ENCODE measurements around the gene GDPD5.
A peak's percentile ranks its signal among the peaks of the same experiment; 100 is the strongest.
"Not testable (repeated sequence)": the region's sequence is repeated elsewhere in the genome, so short reads cannot be mapped to it uniquely, and the experiment has no call there.

GDPD5 gene

GRCh38 chr11:75420224-75421034 is 105.3 kb downstream of the GDPD5 start:
- Histone ChIP-seq H3K36me3 (ENCODE audit: control insufficient read depth in 1 of 2, insufficient read depth in 2 of 2, low read depth in 1 of 2, low read length in 2 of 2) (peaks cover 40 to 55% of the 10 kb centered on the region in 2 experiments), H4K8ac (ENCODE audit: low read length) (no peak overlapping the region), H3K14ac (ENCODE audit: low read length in 2 of 2) (peak overlapping the region in 1 of 2 experiments; percentile 85), H3K4me2 (ENCODE audit: low read length, poor library complexity, severe bottlenecking) (no peak overlapping the region), H3K4ac (ENCODE audit: low read depth in 1 of 2, low read length in 2 of 2) (no peak overlapping the region), H2BK12ac (ENCODE audit: low read length in 2 of 2) (peak overlapping the region in 1 of 2 experiments; percentile 64), H2AK5ac (ENCODE audit: low read length, severe bottlenecking) (peak overlapping the region; percentile 39), H2BK120ac (ENCODE audit: low read depth, low read length) (no peak overlapping the region), H3K4me3 (ENCODE audit: insufficient read depth in 1 of 2, low read depth in 1 of 2, low read length in 2 of 2) (no peak overlapping the region), H3K23ac (ENCODE audit: low read length in 2 of 2) (peak overlapping the region in 1 of 2 experiments; percentile 68), H3K27ac (ENCODE audit: low read length, poor library complexity, severe bottlenecking) (no peak overlapping the region), H3K18ac (ENCODE audit: low read depth in 1 of 2, low read length in 2 of 2) (peak overlapping the region in 1 of 2 experiments; percentile 42), H2BK5ac (ENCODE audit: low read depth, low read length, poor library complexity, severe bottlenecking) (no peak overlapping the region), H2AFZ (ENCODE audit: low read depth, low read length) (no peak overlapping the region), H3K4me1 (ENCODE audit: control insufficient read depth, insufficient read depth, low read depth, low read length) (peaks cover 11% of the 10 kb centered on the region), H4K91ac (ENCODE audit: low read length) (no peak overlapping the region), H2BK15ac (ENCODE audit: low read depth, poor library complexity, severe bottlenecking) (no peak overlapping the region), H3K9ac (ENCODE audit: low read length) (no peak overlapping the region), H3K9me3 (ENCODE audit: control insufficient read depth, low read length) (no peaks in the 10 kb centered on the region), H3K27me3 (ENCODE audit: control insufficient read depth in 1 of 2, insufficient read depth in 1 of 2, low read length in 2 of 2) (no peaks in the 10 kb centered on the region), H3K79me1 (replicated peaks; ENCODE audit: low read length, poor library complexity, severe bottlenecking) (peaks cover 19% of the 10 kb centered on the region)
- DNase-seq, result no peak
- 93% methylated on average over 14 of the region's 14 CpGs for WGBS

GRCh38 chr11:75413864-75414263 is 111.9 kb downstream of the GDPD5 start:
- Histone ChIP-seq H3K9me3 (ENCODE audit: control insufficient read depth, low read length) (no peaks in the 10 kb centered on the region), H3K36me3 (ENCODE audit: control insufficient read depth in 1 of 2, insufficient read depth in 2 of 2, low read depth in 1 of 2, low read length in 2 of 2) (peaks cover 42 to 54% of the 10 kb centered on the region in 2 experiments)

GRCh38 chr11:75413146-75413545 is 112.6 kb downstream of the GDPD5 start:
- not testable (repeated sequence) for H2BK5ac ChIP-seq (ENCODE audit: low read depth, low read length, poor library complexity, severe bottlenecking); H4K8ac ChIP-seq (ENCODE audit: low read length); H2BK120ac ChIP-seq (ENCODE audit: low read depth, low read length); H2AFZ ChIP-seq (ENCODE audit: low read depth, low read length); DNase-seq; H4K91ac ChIP-seq (ENCODE audit: low read length); H2BK15ac ChIP-seq (ENCODE audit: low read depth, poor library complexity, severe bottlenecking); H3K18ac ChIP-seq (ENCODE audit: low read depth in 1 of 2, low read length in 2 of 2); H3K27me3 ChIP-seq (ENCODE audit: control insufficient read depth in 1 of 2, insufficient read depth in 1 of 2, low read length in 2 of 2); H3K23ac ChIP-seq (ENCODE audit: low read length in 2 of 2); H3K4me1 ChIP-seq (ENCODE audit: control insufficient read depth, insufficient read depth, low read depth, low read length); H3K27ac ChIP-seq (ENCODE audit: low read length, poor library complexity, severe bottlenecking); H3K4me2 ChIP-seq (ENCODE audit: low read length, poor library complexity, severe bottlenecking); H3K4ac ChIP-seq (ENCODE audit: low read depth in 1 of 2, low read length in 2 of 2); H3K4me3 ChIP-seq (ENCODE audit: insufficient read depth in 1 of 2, low read depth in 1 of 2, low read length in 2 of 2); H2AK5ac ChIP-seq (ENCODE audit: low read length, severe bottlenecking); H3K14ac ChIP-seq (ENCODE audit: low read length in 2 of 2); H2BK12ac ChIP-seq (ENCODE audit: low read length in 2 of 2); H3K9ac ChIP-seq (ENCODE audit: low read length); H3K9me3 ChIP-seq (ENCODE audit: control insufficient read depth, low read length)
- H3K36me3 ChIP-seq (ENCODE audit: control insufficient read depth in 1 of 2, insufficient read depth in 2 of 2, low read depth in 1 of 2, low read length in 2 of 2), result peaks cover 50 to 55% of the 10 kb centered on the region in 2 experiments
- WGBS, result 98% methylated on average over 9 of the region's 10 CpGs
- peaks cover 23% of the 10 kb centered on the region for H3K79me1 ChIP-seq (replicated peaks; ENCODE audit: low read length, poor library complexity, severe bottlenecking)

More at GRCh38 chr11:75413864-75414263, 111.9 kb downstream of the GDPD5 start:
- DNase-seq, result no peak
- H3K14ac ChIP-seq (ENCODE audit: low read length in 2 of 2), result no peak overlapping the region
- no peaks in the 10 kb centered on the region for H3K27me3 ChIP-seq (ENCODE audit: control insufficient read depth in 1 of 2, insufficient read depth in 1 of 2, low read length in 2 of 2)
- no peak overlapping the region for H3K27ac ChIP-seq (ENCODE audit: low read length, poor library complexity, severe bottlenecking)
- 84% methylated on average over 2 of the region's 2 CpGs for WGBS
- no peak overlapping the region for H3K23ac ChIP-seq (ENCODE audit: low read length in 2 of 2)
- H3K4me2 ChIP-seq (ENCODE audit: low read length, poor library complexity, severe bottlenecking), result no peak overlapping the region
- no peak overlapping the region for H2BK12ac ChIP-seq (ENCODE audit: low read length in 2 of 2)
- no peak overlapping the region for H3K4me3 ChIP-seq (ENCODE audit: insufficient read depth in 1 of 2, low read depth in 1 of 2, low read length in 2 of 2)
- H4K8ac ChIP-seq (ENCODE audit: low read length), result no peak overlapping the region
- H3K79me1 ChIP-seq (replicated peaks; ENCODE audit: low read length, poor library complexity, severe bottlenecking), result peaks cover 21% of the 10 kb centered on the region
- no peak overlapping the region for H4K91ac ChIP-seq (ENCODE audit: low read length)
- no peak overlapping the region for H2AK5ac ChIP-seq (ENCODE audit: low read length, severe bottlenecking)
- no peak overlapping the region for H3K18ac ChIP-seq (ENCODE audit: low read depth in 1 of 2, low read length in 2 of 2)
- peaks cover 9% of the 10 kb centered on the region for H3K4me1 ChIP-seq (ENCODE audit: control insufficient read depth, insufficient read depth, low read depth, low read length)
- H2AFZ ChIP-seq (ENCODE audit: low read depth, low read length), result no peak overlapping the region
- H3K4ac ChIP-seq (ENCODE audit: low read depth in 1 of 2, low read length in 2 of 2), result no peak overlapping the region
- H3K9ac ChIP-seq (ENCODE audit: low read length), result no peak overlapping the region
- no peak overlapping the region for H2BK120ac ChIP-seq (ENCODE audit: low read depth, low read length)
- H2BK5ac ChIP-seq (ENCODE audit: low read depth, low read length, poor library complexity, severe bottlenecking), result no peak overlapping the region
- no peak overlapping the region for H2BK15ac ChIP-seq (ENCODE audit: low read depth, poor library complexity, severe bottlenecking)

- H3K27ac ChIP-seq (ENCODE audit: low read length, poor library complexity, severe bottlenecking); H3K9me3 ChIP-seq (ENCODE audit: control insufficient read depth, low read length); H2BK120ac ChIP-seq (ENCODE audit: low read depth, low read length); H3K23ac ChIP-seq (ENCODE audit: low read length in 2 of 2); DNase-seq; H2AK5ac ChIP-seq (ENCODE audit: low read length, severe bottlenecking); H3K4ac ChIP-seq (ENCODE audit: low read depth in 1 of 2, low read length in 2 of 2); H2BK5ac ChIP-seq (ENCODE audit: low read depth, low read length, poor library complexity, severe bottlenecking); H4K8ac ChIP-seq (ENCODE audit: low read length); H2BK12ac ChIP-seq (ENCODE audit: low read length in 2 of 2); H3K18ac ChIP-seq (ENCODE audit: low read depth in 1 of 2, low read length in 2 of 2); H3K9ac ChIP-seq (ENCODE audit: low read length); H4K91ac ChIP-seq (ENCODE audit: low read length); H3K4me1 ChIP-seq (ENCODE audit: control insufficient read depth, insufficient read depth, low read depth, low read length); H3K27me3 ChIP-seq (ENCODE audit: control insufficient read depth in 1 of 2, insufficient read depth in 1 of 2, low read length in 2 of 2); H2BK15ac ChIP-seq (ENCODE audit: low read depth, poor library complexity, severe bottlenecking); H3K4me3 ChIP-seq (ENCODE audit: insufficient read depth in 1 of 2, low read depth in 1 of 2, low read length in 2 of 2); H3K14ac ChIP-seq (ENCODE audit: low read length in 2 of 2); H2AFZ ChIP-seq (ENCODE audit: low read depth, low read length); H3K4me2 ChIP-seq (ENCODE audit: low read length, poor library complexity, severe bottlenecking): not testable (repeated sequence)
- Histone ChIP-seq H3K36me3 (ENCODE audit: control insufficient read depth in 1 of 2, insufficient read depth in 2 of 2, low read depth in 1 of 2, low read length in 2 of 2) (peaks cover 50 to 65% of the 10 kb centered on the region in 2 experiments), H3K79me1 (replicated peaks; ENCODE audit: low read length, poor library complexity, severe bottlenecking) (peaks cover 20% of the 10 kb centered on the region)
- 79% methylated on average over 6 of the region's 33 CpGs for WGBS
These were observed 115.8 kb downstream of the GDPD5 start for GRCh38 chr11:75409971-75410370.
